Liver (tissue), 9 donors: ENCODE measurements around the gene MROH2B. TPM values are rescaled to one million over a fixed set of nuclear protein-coding genes. Genes with fewer than 3 reads are reported as not detected.

Experiments used
- DNase-seq: peaks from one replicate; pipeline ENCODE4 v3.0.0-alpha.2; 2017; ENCODE audit warnings: low spot score
- H3K27ac ChIP-seq, 2 donors: one replicate each; pipeline ENCODE4 v1.7.0; 2013; ENCODE audit warnings: inconsistent platforms in 2 of 2, low read length in 2 of 2, control low read depth in 1 of 2, low read depth in 1 of 2, mild to moderate bottlenecking in 1 of 2
- H3K27me3 ChIP-seq, 4 donors: one replicate each; pipeline versions ENCODE4 v1.6.1 to v1.7.0; 2013; ENCODE audit warnings: low read length in 3 of 4, inconsistent platforms in 1 of 4, mild to moderate bottlenecking in 1 of 4, moderate library complexity in 1 of 4; ENCODE audit not compliant: control insufficient read depth in 4 of 4, insufficient read depth in 4 of 4
- H3K36me3 ChIP-seq, 4 donors: one replicate each; pipeline versions ENCODE4 v1.6.1 to v1.7.0; 2013; ENCODE audit warnings: low read length in 3 of 4, mild to moderate bottlenecking in 3 of 4, low read depth in 1 of 4, moderate library complexity in 1 of 4; ENCODE audit not compliant: control insufficient read depth in 4 of 4, insufficient read depth in 3 of 4
- H3K4me1 ChIP-seq, 4 donors: one replicate each; pipeline versions ENCODE4 v1.6.1 to v1.7.0; 2013; ENCODE audit warnings: low read length in 3 of 4, mild to moderate bottlenecking in 3 of 4, moderate library complexity in 1 of 4; ENCODE audit not compliant: control insufficient read depth in 4 of 4, insufficient read depth in 4 of 4
- H3K4me3 ChIP-seq, 3 donors: one replicate each; pipeline versions ENCODE4 v1.6.1 to v1.7.0; 2013; ENCODE audit warnings: low read length in 3 of 3, control low read depth in 1 of 3, low read depth in 1 of 3, mild to moderate bottlenecking in 1 of 3
- H3K9ac ChIP-seq, 2 donors: one replicate each; pipeline ENCODE4 v1.7.0; 2013; ENCODE audit warnings: low read length in 2 of 2, mild to moderate bottlenecking in 2 of 2, moderate library complexity in 2 of 2, control low read depth in 1 of 2, low read depth in 1 of 2
- H3K9me3 ChIP-seq, 4 donors: one replicate each; pipeline versions ENCODE4 v1.6.1 to v1.7.0; 2013; ENCODE audit warnings: low read length in 3 of 4; ENCODE audit not compliant: control insufficient read depth in 4 of 4
- EGR1 ChIP-seq, 2 donors: IDR thresholded peaks; 2 replicates each; pipeline ENCODE4 v1.6.1; 2016 to 2018; ENCODE audit warnings: antibody characterized with exemption in 2 of 2, low read depth in 2 of 2
- FOXA1 ChIP-seq: IDR thresholded peaks from 2 replicates; pipeline ENCODE4 v1.6.1; 2016; ENCODE audit warnings: antibody characterized with exemption
- FOXA2 ChIP-seq: IDR thresholded peaks from 2 replicates; pipeline ENCODE4 v1.6.1; 2016; ENCODE audit warnings: antibody characterized with exemption
- GABPA ChIP-seq, 2 donors: IDR thresholded peaks in 1 of 2; conservative IDR thresholded peaks in 1 of 2; 2 replicates each; pipeline ENCODE4 v1.6.1; 2016; ENCODE audit warnings: antibody characterized with exemption in 2 of 2, mild to moderate bottlenecking in 1 of 2, moderate library complexity in 1 of 2
- HNF4A ChIP-seq, 2 donors: conservative IDR thresholded peaks; 2 replicates each; pipeline ENCODE4 v1.6.1; 2016; ENCODE audit warnings: antibody characterized with exemption in 2 of 2, mild to moderate bottlenecking in 2 of 2
- HNF4G ChIP-seq: IDR thresholded peaks from 2 replicates; pipeline ENCODE4 v1.6.1; 2016; ENCODE audit warnings: antibody characterized with exemption
- JUND ChIP-seq, 2 donors: IDR thresholded peaks; 2 replicates each; pipeline ENCODE4 v1.6.1; 2016; ENCODE audit warnings: antibody characterized with exemption in 2 of 2
- NR2F2 ChIP-seq: IDR thresholded peaks from 2 replicates; pipeline ENCODE4 v1.6.1; 2016; ENCODE audit warnings: antibody characterized with exemption
- RXRA ChIP-seq, 2 donors: IDR thresholded peaks; 2 replicates each; pipeline ENCODE4 v1.6.1; 2017 to 2018; ENCODE audit warnings: antibody characterized with exemption in 2 of 2, mild to moderate bottlenecking in 1 of 2
- SP1 ChIP-seq: IDR thresholded peaks from 2 replicates; pipeline ENCODE4 v1.6.1; 2018; ENCODE audit warnings: antibody characterized with exemption, mild to moderate bottlenecking
- YY1 ChIP-seq: IDR thresholded peaks from 2 replicates; pipeline ENCODE4 v1.6.1; 2016; ENCODE audit warnings: antibody characterized with exemption, mild to moderate bottlenecking
- WGBS: extraction: QIAGEN DNeasy Blood & Tissue Kit; methylation state at CpG from one replicate; pipeline ENCODE4 v1.1.7; 2013; 5-methylcytosine and 5-hydroxymethylcytosine counted together
- polyA plus RNA-seq, 2 donors: library from polyadenylated mRNA; stranded (reverse) in 1 of 2; unstranded in 1 of 2; fragments of 200-250 nt in 1 of 2; fragments of >200 nt in 1 of 2; fragmentation: Nextera tagmentation in 1 of 2; extraction: Ambion mirVana in 1 of 2; gene quantifications; one replicate each; pipeline versions ENCODE4 v1.2.1 to v1.2.3, GENCODE V29; 2013 to 2015
- total RNA-seq, 2 donors: library from RNA; depleted of rRNA; stranded (reverse); fragments of >200 nt; gene quantifications; one replicate each; pipeline ENCODE4 v1.2.3, GENCODE V29; 2014
- TF ChIP-seq, protein P1 (sequence below): IDR thresholded peaks from 2 replicates; pipeline ENCODE4 v1.6.1; 2016; ENCODE audit warnings: antibody characterized with exemption
- TF ChIP-seq, protein P2 (sequence below): IDR thresholded peaks from 2 replicates; pipeline ENCODE4 v1.6.1; 2016; ENCODE audit warnings: antibody characterized with exemption
- TF ChIP-seq, protein P3 (sequence below): fragments of 150-350 bp; IDR thresholded peaks from 2 replicates; pipeline ENCODE4 v1.5.1; 2017; ENCODE audit warnings: improper control_type of control experiment, low read depth, low read length; ENCODE audit not compliant: missing input control
- TF ChIP-seq, protein P4 (sequence below): IDR thresholded peaks from 2 replicates; pipeline ENCODE4 v1.6.1; 2016; ENCODE audit warnings: antibody characterized with exemption, mild to moderate bottlenecking
- TF ChIP-seq, protein P5 (sequence below): IDR thresholded peaks from 2 replicates; pipeline ENCODE4 v1.6.1; 2016; ENCODE audit warnings: antibody characterized with exemption
- donor health status: healthy.
- donor health status: healthy.
- donor health status: healthy.
- donor health status: healthy.
- donor health status: healthy.

Gene MROH2B
- under 1 TPM in 1 of 2 donors, not detected in 1; under 0.01 TPM for total RNA-seq
- polyA plus RNA-seq, result under 1 TPM; 0.06 to 0.46 TPM

DNA sequence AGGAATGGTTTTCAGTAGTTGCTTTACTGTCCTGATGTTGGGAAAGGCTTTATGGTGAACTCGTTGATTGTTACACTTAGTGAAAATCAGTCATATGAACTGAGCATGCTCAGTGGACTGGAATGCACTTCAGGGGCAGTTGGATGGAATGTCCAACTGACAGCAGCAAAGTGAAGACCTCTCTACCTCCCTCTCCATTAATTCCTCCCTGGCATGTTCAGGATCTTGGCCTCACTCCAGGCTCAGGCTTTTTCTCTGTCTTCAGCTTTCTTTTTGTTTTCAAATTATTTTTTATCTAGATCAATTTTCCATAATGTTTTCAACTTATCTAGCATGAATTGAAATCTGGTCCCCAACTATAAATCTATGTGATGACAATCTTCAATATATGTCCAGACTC, at the start of gene MROH2B:
MROH2B (minus strand) TSS at position 101 of the 400 bp plus-strand sequence. CDS start 490 bp downstream, outside the sequence.
- no peak for TF ChIP-seq EGR1 (IDR thresholded peaks at IDR 0.05; ENCODE audit: low read depth in 2 of 2)
- TF ChIP-seq, protein P1, sequence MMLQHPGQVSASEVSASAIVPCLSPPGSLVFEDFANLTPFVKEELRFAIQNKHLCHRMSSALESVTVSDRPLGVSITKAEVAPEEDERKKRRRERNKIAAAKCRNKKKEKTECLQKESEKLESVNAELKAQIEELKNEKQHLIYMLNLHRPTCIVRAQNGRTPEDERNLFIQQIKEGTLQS, result no peak
- TF ChIP-seq FOXA2, result no peak
- TF ChIP-seq GABPA (IDR thresholded peaks at IDR 0.05 in 1 of 2, conservative IDR thresholded peaks at IDR 0.05 in 1 of 2), result no peak
- no peak for TF ChIP-seq SP1
- TF ChIP-seq RXRA (IDR thresholded peaks at IDR 0.05), result no peak
- no peak for TF ChIP-seq NR2F2
- TF ChIP-seq, protein P2, sequence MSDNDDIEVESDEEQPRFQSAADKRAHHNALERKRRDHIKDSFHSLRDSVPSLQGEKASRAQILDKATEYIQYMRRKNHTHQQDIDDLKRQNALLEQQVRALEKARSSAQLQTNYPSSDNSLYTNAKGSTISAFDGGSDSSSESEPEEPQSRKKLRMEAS, result no peak
- TF ChIP-seq, protein P3, sequence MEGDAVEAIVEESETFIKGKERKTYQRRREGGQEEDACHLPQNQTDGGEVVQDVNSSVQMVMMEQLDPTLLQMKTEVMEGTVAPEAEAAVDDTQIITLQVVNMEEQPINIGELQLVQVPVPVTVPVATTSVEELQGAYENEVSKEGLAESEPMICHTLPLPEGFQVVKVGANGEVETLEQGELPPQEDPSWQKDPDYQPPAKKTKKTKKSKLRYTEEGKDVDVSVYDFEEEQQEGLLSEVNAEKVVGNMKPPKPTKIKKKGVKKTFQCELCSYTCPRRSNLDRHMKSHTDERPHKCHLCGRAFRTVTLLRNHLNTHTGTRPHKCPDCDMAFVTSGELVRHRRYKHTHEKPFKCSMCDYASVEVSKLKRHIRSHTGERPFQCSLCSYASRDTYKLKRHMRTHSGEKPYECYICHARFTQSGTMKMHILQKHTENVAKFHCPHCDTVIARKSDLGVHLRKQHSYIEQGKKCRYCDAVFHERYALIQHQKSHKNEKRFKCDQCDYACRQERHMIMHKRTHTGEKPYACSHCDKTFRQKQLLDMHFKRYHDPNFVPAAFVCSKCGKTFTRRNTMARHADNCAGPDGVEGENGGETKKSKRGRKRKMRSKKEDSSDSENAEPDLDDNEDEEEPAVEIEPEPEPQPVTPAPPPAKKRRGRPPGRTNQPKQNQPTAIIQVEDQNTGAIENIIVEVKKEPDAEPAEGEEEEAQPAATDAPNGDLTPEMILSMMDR, result no peak
- H3K36me3 ChIP-seq, result no peaks in the 10 kb centered on the region
- no peaks in the 10 kb centered on the region for H3K27me3 ChIP-seq
- H3K4me1 ChIP-seq, result peaks cover 0 to 2% (median 0%) of the 10 kb centered on the region in 4 donors
- H3K9ac ChIP-seq, result no peak within 1 kb of the TSS
- H3K4me3 ChIP-seq, result no peak within 1 kb of the TSS
- H3K27ac ChIP-seq, result no peak within 1 kb of the TSS
- DNase-seq, result no peak
- 86% methylated on average over 1 of the region's 1 CpG for WGBS
- H3K9me3 ChIP-seq, result no peaks in the 10 kb centered on the region

DNA sequence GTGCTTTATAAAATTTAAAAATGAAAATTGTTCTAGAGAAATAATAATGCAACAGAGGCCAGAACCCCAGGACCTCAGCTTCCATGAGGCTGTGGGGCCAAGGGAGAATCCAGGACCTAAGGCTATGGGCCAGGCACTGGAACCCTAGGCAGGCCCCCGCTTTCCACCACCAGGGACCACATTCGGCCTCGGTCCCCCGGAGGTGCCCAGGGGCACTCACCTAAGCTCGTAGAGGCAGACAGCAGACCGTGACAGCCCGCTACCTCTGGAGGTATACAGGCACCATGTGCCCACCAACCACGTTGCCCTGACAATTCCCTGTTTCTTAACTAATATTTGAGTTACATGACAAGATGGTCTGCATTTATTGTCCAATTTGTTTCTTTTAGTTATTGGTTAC, 49.5 kb upstream of the MROH2B start:
- Histone ChIP-seq H3K4me1 (no peaks in the 10 kb centered on the region), H3K4me3 (no peak overlapping the region), H3K36me3 (no peaks in the 10 kb centered on the region), H3K9me3 (no peaks in the 10 kb centered on the region), H3K27ac (no peak overlapping the region), H3K27me3 (no peaks in the 10 kb centered on the region), H3K9ac (no peak overlapping the region)
- DNase-seq, result no peak
- TF ChIP-seq, protein P4, sequence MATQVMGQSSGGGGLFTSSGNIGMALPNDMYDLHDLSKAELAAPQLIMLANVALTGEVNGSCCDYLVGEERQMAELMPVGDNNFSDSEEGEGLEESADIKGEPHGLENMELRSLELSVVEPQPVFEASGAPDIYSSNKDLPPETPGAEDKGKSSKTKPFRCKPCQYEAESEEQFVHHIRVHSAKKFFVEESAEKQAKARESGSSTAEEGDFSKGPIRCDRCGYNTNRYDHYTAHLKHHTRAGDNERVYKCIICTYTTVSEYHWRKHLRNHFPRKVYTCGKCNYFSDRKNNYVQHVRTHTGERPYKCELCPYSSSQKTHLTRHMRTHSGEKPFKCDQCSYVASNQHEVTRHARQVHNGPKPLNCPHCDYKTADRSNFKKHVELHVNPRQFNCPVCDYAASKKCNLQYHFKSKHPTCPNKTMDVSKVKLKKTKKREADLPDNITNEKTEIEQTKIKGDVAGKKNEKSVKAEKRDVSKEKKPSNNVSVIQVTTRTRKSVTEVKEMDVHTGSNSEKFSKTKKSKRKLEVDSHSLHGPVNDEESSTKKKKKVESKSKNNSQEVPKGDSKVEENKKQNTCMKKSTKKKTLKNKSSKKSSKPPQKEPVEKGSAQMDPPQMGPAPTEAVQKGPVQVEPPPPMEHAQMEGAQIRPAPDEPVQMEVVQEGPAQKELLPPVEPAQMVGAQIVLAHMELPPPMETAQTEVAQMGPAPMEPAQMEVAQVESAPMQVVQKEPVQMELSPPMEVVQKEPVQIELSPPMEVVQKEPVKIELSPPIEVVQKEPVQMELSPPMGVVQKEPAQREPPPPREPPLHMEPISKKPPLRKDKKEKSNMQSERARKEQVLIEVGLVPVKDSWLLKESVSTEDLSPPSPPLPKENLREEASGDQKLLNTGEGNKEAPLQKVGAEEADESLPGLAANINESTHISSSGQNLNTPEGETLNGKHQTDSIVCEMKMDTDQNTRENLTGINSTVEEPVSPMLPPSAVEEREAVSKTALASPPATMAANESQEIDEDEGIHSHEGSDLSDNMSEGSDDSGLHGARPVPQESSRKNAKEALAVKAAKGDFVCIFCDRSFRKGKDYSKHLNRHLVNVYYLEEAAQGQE, result no peak
- TF ChIP-seq HNF4A (conservative IDR thresholded peaks at IDR 0.05), result no peak
- TF ChIP-seq NR2F2, result no peak
- TF ChIP-seq RXRA (IDR thresholded peaks at IDR 0.05), result no peak
- TF ChIP-seq YY1, result no peak
- no peak for TF ChIP-seq FOXA2
- TF ChIP-seq, protein P1, result no peak
- TF ChIP-seq HNF4G, result no peak
- no peak for TF ChIP-seq SP1
- no peak for TF ChIP-seq JUND (IDR thresholded peaks at IDR 0.05)
- TF ChIP-seq, protein P3, result no peak
- no peak for TF ChIP-seq EGR1 (IDR thresholded peaks at IDR 0.05; ENCODE audit: low read depth in 2 of 2)
- no peak for TF ChIP-seq FOXA1
- TF ChIP-seq, protein P5, sequence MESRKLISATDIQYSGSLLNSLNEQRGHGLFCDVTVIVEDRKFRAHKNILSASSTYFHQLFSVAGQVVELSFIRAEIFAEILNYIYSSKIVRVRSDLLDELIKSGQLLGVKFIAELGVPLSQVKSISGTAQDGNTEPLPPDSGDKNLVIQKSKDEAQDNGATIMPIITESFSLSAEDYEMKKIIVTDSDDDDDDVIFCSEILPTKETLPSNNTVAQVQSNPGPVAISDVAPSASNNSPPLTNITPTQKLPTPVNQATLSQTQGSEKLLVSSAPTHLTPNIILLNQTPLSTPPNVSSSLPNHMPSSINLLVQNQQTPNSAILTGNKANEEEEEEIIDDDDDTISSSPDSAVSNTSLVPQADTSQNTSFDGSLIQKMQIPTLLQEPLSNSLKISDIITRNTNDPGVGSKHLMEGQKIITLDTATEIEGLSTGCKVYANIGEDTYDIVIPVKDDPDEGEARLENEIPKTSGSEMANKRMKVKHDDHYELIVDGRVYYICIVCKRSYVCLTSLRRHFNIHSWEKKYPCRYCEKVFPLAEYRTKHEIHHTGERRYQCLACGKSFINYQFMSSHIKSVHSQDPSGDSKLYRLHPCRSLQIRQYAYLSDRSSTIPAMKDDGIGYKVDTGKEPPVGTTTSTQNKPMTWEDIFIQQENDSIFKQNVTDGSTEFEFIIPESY, result no peak
- 96% methylated on average over 8 of the region's 8 CpGs for WGBS
